H9 (cell line): Measurements from ENCODE around the gene PDE4B. TPM values are rescaled to one million over a fixed set of nuclear protein-coding genes. Genes with fewer than 3 reads are reported as not detected.

ENCODE experiments used
- DNase-seq: peaks from one replicate; pipeline ENCODE4 v3.0.0-alpha.2; 2017
- H2AFZ ChIP-seq: one replicate; pipeline ENCODE4 v1.6.1; 2013; ENCODE audit warnings: mild to moderate bottlenecking, low read length, control low read depth, moderate library complexity
- H2AK5ac ChIP-seq: 2 replicates; pipeline ENCODE4 v1.6.1; 2013; ENCODE audit warnings: low read length, control low read depth, mixed read lengths; ENCODE audit not compliant: insufficient read length
- H2BK120ac ChIP-seq: one replicate; pipeline ENCODE4 v1.6.1; 2013; ENCODE audit warnings: low read depth, mild to moderate bottlenecking, low read length, control low read depth, inconsistent platforms; ENCODE audit not compliant: poor library complexity, severe bottlenecking
- H2BK12ac ChIP-seq: 2 replicates; pipeline ENCODE4 v1.6.1; 2013; ENCODE audit warnings: low read length, control low read depth, mixed read lengths, low read depth; ENCODE audit not compliant: insufficient read length
- H2BK15ac ChIP-seq: 2 replicates; pipeline ENCODE4 v1.6.1; 2013; ENCODE audit warnings: low read depth, low read length, control low read depth
- H2BK20ac ChIP-seq: one replicate; pipeline ENCODE4 v1.6.1; 2013; ENCODE audit warnings: low read depth, mild to moderate bottlenecking, low read length, control low read depth, inconsistent platforms; ENCODE audit not compliant: poor library complexity, severe bottlenecking
- H2BK5ac ChIP-seq: 2 replicates; pipeline ENCODE4 v1.6.1; 2013; ENCODE audit warnings: low read length, control low read depth, mixed read lengths; ENCODE audit not compliant: insufficient read length
- H3K14ac ChIP-seq: 2 replicates; pipeline ENCODE4 v1.6.1; 2013; ENCODE audit warnings: low read length, control low read depth; ENCODE audit not compliant: insufficient read depth
- H3K18ac ChIP-seq: 2 replicates; pipeline ENCODE4 v1.6.1; 2013; ENCODE audit warnings: low read depth, mild to moderate bottlenecking, mixed read lengths, low read length, control low read depth; ENCODE audit not compliant: insufficient read length
- H3K23ac ChIP-seq: 2 replicates; pipeline ENCODE4 v1.6.1; 2013; ENCODE audit warnings: low read length, control low read depth, mixed read lengths, low read depth; ENCODE audit not compliant: insufficient read length
- H3K23me2 ChIP-seq: 2 replicates; pipeline ENCODE4 v1.6.1; 2013; ENCODE audit warnings: low read depth, mild to moderate bottlenecking, mixed read lengths, low read length, control low read depth; ENCODE audit not compliant: insufficient read length, poor library complexity, severe bottlenecking
- H3K27ac ChIP-seq: 2 replicates; pipeline ENCODE4 v1.5.1; 2013; ENCODE audit warnings: low read length, control low read depth, mixed read lengths, low read depth; ENCODE audit not compliant: insufficient read length
- H3K27me3 ChIP-seq: 2 replicates; pipeline ENCODE4 v1.6.1; 2013; ENCODE audit warnings: low read length, control low read depth, inconsistent platforms; ENCODE audit not compliant: insufficient read depth
- H3K4ac ChIP-seq: 2 replicates; pipeline ENCODE4 v1.6.1; 2013; ENCODE audit warnings: low read depth, mild to moderate bottlenecking, control low read depth, inconsistent platforms, low read length, moderate library complexity
- H3K4me1 ChIP-seq: 2 replicates; pipeline ENCODE4 v1.6.1; 2013; ENCODE audit warnings: low read length, control low read depth, inconsistent platforms; ENCODE audit not compliant: insufficient read depth
- H3K4me2 ChIP-seq: 2 replicates; pipeline ENCODE4 v1.6.1; 2013; ENCODE audit warnings: low read length, control low read depth, mixed read lengths; ENCODE audit not compliant: insufficient read length, insufficient read depth
- H3K56ac ChIP-seq: 2 replicates; pipeline ENCODE4 v1.6.1; 2013; ENCODE audit warnings: low read depth, mild to moderate bottlenecking, mixed read lengths, low read length, control low read depth; ENCODE audit not compliant: insufficient read length
- H3K79me1 ChIP-seq: 2 replicates; pipeline ENCODE4 v1.6.1; 2013; ENCODE audit warnings: low read depth, mild to moderate bottlenecking, moderate library complexity, low read length, control low read depth, inconsistent platforms; ENCODE audit not compliant: insufficient read depth, poor library complexity, severe bottlenecking
- H3K79me2 ChIP-seq: 2 replicates; pipeline ENCODE4 v1.6.1; 2013; ENCODE audit warnings: low read length, control low read depth, inconsistent platforms; ENCODE audit not compliant: insufficient read depth
- H3K9ac ChIP-seq: 2 replicates; pipeline ENCODE4 v1.6.1; 2013; ENCODE audit warnings: low read length, control low read depth, mixed read lengths; ENCODE audit not compliant: insufficient read length; ENCODE audit errors: extremely low read depth
- H3K9me3 ChIP-seq: one replicate; pipeline ENCODE4 v1.6.1; 2013; ENCODE audit warnings: low read depth, low read length, inconsistent platforms; ENCODE audit not compliant: control insufficient read depth
- H3T11ph ChIP-seq: one replicate; pipeline ENCODE4 v1.6.1; 2013; ENCODE audit warnings: mild to moderate bottlenecking, low read length, control low read depth, inconsistent platforms
- H4K20me1 ChIP-seq: one replicate; pipeline ENCODE4 v1.6.1; 2013; ENCODE audit not compliant: control insufficient read depth, insufficient read length, insufficient read depth
- H4K5ac ChIP-seq: 2 replicates; pipeline ENCODE4 v1.6.1; 2013; ENCODE audit warnings: low read depth, mild to moderate bottlenecking, mixed read lengths, low read length, control low read depth; ENCODE audit not compliant: insufficient read length
- H4K8ac ChIP-seq: replicated peaks from 2 replicates; pipeline ENCODE4 v1.6.1; 2013; ENCODE audit warnings: low read length, control low read depth, mixed read lengths, low read depth; ENCODE audit not compliant: insufficient read length
- H4K91ac ChIP-seq: 2 replicates; pipeline ENCODE4 v1.6.1; 2013; ENCODE audit warnings: low read depth, mild to moderate bottlenecking, moderate library complexity, mixed read lengths, low read length, control low read depth; ENCODE audit not compliant: insufficient read length
- H3K27ac Mint-ChIP-seq, 3 experiments: 2 replicates in 2 of 3; 3 replicates in 1 of 3; pipeline ENCODE4 v1.8.0; 2020 to 2021; ENCODE audit warnings: mixed read lengths in 3 of 3, mild to moderate bottlenecking in 1 of 3, moderate library complexity in 1 of 3
- H3K27me3 Mint-ChIP-seq: 2 replicates; pipeline ENCODE4 v1.8.0; 2021; ENCODE audit warnings: low read depth, mild to moderate bottlenecking, moderate library complexity, mixed read lengths
- H3K36me3 Mint-ChIP-seq, 3 experiments: 2 replicates in 2 of 3; 3 replicates in 1 of 3; pipeline ENCODE4 v1.8.0; 2020 to 2021; ENCODE audit warnings: low read depth in 3 of 3, mixed read lengths in 3 of 3; ENCODE audit not compliant: insufficient read depth in 1 of 3
- H3K4me1 Mint-ChIP-seq, 2 experiments: 2 replicates each; pipeline ENCODE4 v1.8.0; 2020; ENCODE audit warnings: mixed read lengths in 2 of 2
- H3K4me3 Mint-ChIP-seq, 2 experiments: 2 replicates in 1 of 2; 3 replicates in 1 of 2; pipeline ENCODE4 v1.8.0; 2020 to 2021; ENCODE audit warnings: mild to moderate bottlenecking in 2 of 2, mixed read lengths in 2 of 2, moderate library complexity in 1 of 2
- H3K9me3 Mint-ChIP-seq, 2 experiments: 2 replicates in 1 of 2; 3 replicates in 1 of 2; pipeline ENCODE4 v1.8.0; 2020; ENCODE audit warnings: mild to moderate bottlenecking in 2 of 2, mixed read lengths in 2 of 2, moderate library complexity in 1 of 2
- total RNA-seq: library from RNA; stranded (reverse); gene quantifications from 2 replicates; pipeline ENCODE4 v1.2.1, GENCODE V29; 2021
- TF ChIP-seq, protein P1 (sequence below): fragments of 200-600 bp; sonication (generic); conservative IDR thresholded peaks from 3 replicates; pipeline ENCODE4 v1.8.0; 2021; ENCODE audit warnings: antibody characterized with exemption, mild to moderate bottlenecking

The PDE4B gene
- total RNA-seq, 1 experiment from 2014 or later, result 19.8 TPM

- H3K4me2 ChIP-seq, result no peak overlapping the region
- Mint-ChIP-seq H3K9me3 (peaks cover 0 to 6% of the 10 kb centered on the region in 2 experiments; a peak in 3 of 5 replicates), H3K36me3 (no peaks in the 10 kb centered on the region; a peak in 1 of 7 replicates), H3K27me3 (no peaks in the 10 kb centered on the region), H3K27ac (no peak overlapping the region), H3K4me3 (no peak overlapping the region), H3K4me1 (no peaks in the 10 kb centered on the region)
- no peaks in the 10 kb centered on the region for H4K20me1 ChIP-seq
- TF ChIP-seq, protein P1, sequence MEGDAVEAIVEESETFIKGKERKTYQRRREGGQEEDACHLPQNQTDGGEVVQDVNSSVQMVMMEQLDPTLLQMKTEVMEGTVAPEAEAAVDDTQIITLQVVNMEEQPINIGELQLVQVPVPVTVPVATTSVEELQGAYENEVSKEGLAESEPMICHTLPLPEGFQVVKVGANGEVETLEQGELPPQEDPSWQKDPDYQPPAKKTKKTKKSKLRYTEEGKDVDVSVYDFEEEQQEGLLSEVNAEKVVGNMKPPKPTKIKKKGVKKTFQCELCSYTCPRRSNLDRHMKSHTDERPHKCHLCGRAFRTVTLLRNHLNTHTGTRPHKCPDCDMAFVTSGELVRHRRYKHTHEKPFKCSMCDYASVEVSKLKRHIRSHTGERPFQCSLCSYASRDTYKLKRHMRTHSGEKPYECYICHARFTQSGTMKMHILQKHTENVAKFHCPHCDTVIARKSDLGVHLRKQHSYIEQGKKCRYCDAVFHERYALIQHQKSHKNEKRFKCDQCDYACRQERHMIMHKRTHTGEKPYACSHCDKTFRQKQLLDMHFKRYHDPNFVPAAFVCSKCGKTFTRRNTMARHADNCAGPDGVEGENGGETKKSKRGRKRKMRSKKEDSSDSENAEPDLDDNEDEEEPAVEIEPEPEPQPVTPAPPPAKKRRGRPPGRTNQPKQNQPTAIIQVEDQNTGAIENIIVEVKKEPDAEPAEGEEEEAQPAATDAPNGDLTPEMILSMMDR, result no peak
- DNase-seq, result no peak
- H3K79me1 ChIP-seq, result no peaks in the 10 kb centered on the region
- no peak overlapping the region for H2BK12ac ChIP-seq
- H2BK20ac ChIP-seq, result no peak overlapping the region
- no peak overlapping the region for H4K91ac ChIP-seq
- H2BK120ac ChIP-seq, result no peak overlapping the region
- no peak overlapping the region for H4K5ac ChIP-seq
- no peak overlapping the region for H2AFZ ChIP-seq
- H4K8ac ChIP-seq, result no peak overlapping the region
- H2BK15ac ChIP-seq, result no peak overlapping the region
- H3K9me3 ChIP-seq, result no peaks in the 10 kb centered on the region
- H2BK5ac ChIP-seq, result no peak overlapping the region
- no peak overlapping the region for H3K9ac ChIP-seq
- H3T11ph ChIP-seq, result no peak overlapping the region
- no peaks in the 10 kb centered on the region for H3K79me2 ChIP-seq
- H3K23ac ChIP-seq, result no peak overlapping the region
- no peaks in the 10 kb centered on the region for H3K23me2 ChIP-seq
- H3K14ac ChIP-seq, result no peak overlapping the region
- no peak overlapping the region for H3K56ac ChIP-seq
- no peak overlapping the region for H3K27ac ChIP-seq
- H2AK5ac ChIP-seq, result no peak overlapping the region
- H3K27me3 ChIP-seq, result no peaks in the 10 kb centered on the region
- H3K18ac ChIP-seq, result no peak overlapping the region
- no peaks in the 10 kb centered on the region for H3K4me1 ChIP-seq
- no peak overlapping the region for H3K4ac ChIP-seq
Measured at GRCh38 chr1:65889441-65889840, 96.7 kb downstream of the PDE4B start.
